22Rv1 (cell line): ENCODE data around the gene CHCHD4.

Source experiments
- H3K27ac ChIP-seq: fragments of 450-650 bp; 2 replicates; pipeline ENCODE4 v1.5.1; 2017
- CTCF ChIP-seq: fragments of 450-650 bp; IDR thresholded peaks from 2 replicates; pipeline ENCODE4 v1.5.1; 2017; ENCODE audit warnings: mild to moderate bottlenecking
- ZFX ChIP-seq: fragments of 450-650 bp; IDR thresholded peaks from 2 replicates; pipeline ENCODE4 v1.6.1; 2017; ENCODE audit warnings: antibody characterized with exemption, borderline replicate concordance

CHCHD4 gene

GRCh38 chr3:14134291-14134690, 9.6 kb upstream of the CHCHD4 start:
- H3K27ac ChIP-seq = no peak overlapping the region
- no peak for TF ChIP-seq ZFX
- TF ChIP-seq CTCF = no peak

GRCh38 chr3:14133876-14134275, 9.2 kb upstream of the CHCHD4 start:
- no peak for TF ChIP-seq CTCF
- TF ChIP-seq ZFX = no peak
- H3K27ac ChIP-seq = no peak overlapping the region

GRCh38 chr3:14133188-14133800, 8.6 kb upstream of the CHCHD4 start:
- TF ChIP-seq ZFX = no peak
- TF ChIP-seq CTCF = no peak
- H3K27ac ChIP-seq = no peak overlapping the region

- H3K27ac ChIP-seq = no peak overlapping the region
- TF ChIP-seq ZFX (no peak), CTCF (no peak)
Observed at GRCh38 chr3:14132689-14133088, 8.0 kb upstream of the CHCHD4 start.

- TF ChIP-seq CTCF = no peak
- no peak for TF ChIP-seq ZFX
- no peak overlapping the region for H3K27ac ChIP-seq
Observed at GRCh38 chr3:14132120-14132519, 7.5 kb upstream of the CHCHD4 start.

- TF ChIP-seq ZFX = no peak
- TF ChIP-seq CTCF = no peak
- no peak overlapping the region for H3K27ac ChIP-seq
Observed at GRCh38 chr3:14131134-14131533, 6.5 kb upstream of the CHCHD4 start.

GRCh38 chr3:14130707-14131106, 6.0 kb upstream of the CHCHD4 start:
- H3K27ac ChIP-seq = no peak overlapping the region
- TF ChIP-seq CTCF (no peak), ZFX (no peak)
